GM12875 (cell line): ENCODE measurements around the gene MYOT.

Experiments used
- H3K4me3 ChIP-seq: one replicate; pipeline ENCODE4 v1.5.1; 2011; ENCODE audit warnings: low read depth, low read length, control low read depth
- CTCF ChIP-seq: IDR thresholded peaks from 2 replicates; pipeline ENCODE4 v1.5.1; 2011; ENCODE audit warnings: low read depth, mild to moderate bottlenecking, control low read depth, inconsistent platforms, low read length, moderate library complexity, borderline replicate concordance; ENCODE audit not compliant: insufficient read depth

The MYOT gene

GRCh38 chr5:137828664-137829063, 39.0 kb upstream of the MYOT start:
- H3K4me3 ChIP-seq: no peak overlapping the region
- no peak for TF ChIP-seq CTCF

- no peak for TF ChIP-seq CTCF
- no peak overlapping the region for H3K4me3 ChIP-seq
Observed at GRCh38 chr5:137831105-137831504, 36.6 kb upstream of the MYOT start.

GRCh38 chr5:137831526-137831925, 36.1 kb upstream of the MYOT start:
- TF ChIP-seq CTCF: no peak
- H3K4me3 ChIP-seq: no peak overlapping the region

GRCh38 chr5:137832416-137832815, 35.2 kb upstream of the MYOT start:
- TF ChIP-seq CTCF: no peak
- H3K4me3 ChIP-seq: no peak overlapping the region

- H3K4me3 ChIP-seq: no peak overlapping the region
- TF ChIP-seq CTCF: no peak
Observed at GRCh38 chr5:137833463-137833862, 34.2 kb upstream of the MYOT start.

- TF ChIP-seq CTCF: no peak
- H3K4me3 ChIP-seq: no peak overlapping the region
Observed at GRCh38 chr5:137834498-137835049, 33.1 kb upstream of the MYOT start.

- no peak for TF ChIP-seq CTCF
Observed at GRCh38 chr5:137836298-137836697, 31.4 kb upstream of the MYOT start.

More at GRCh38 chr5:137836298-137836697, 31.4 kb upstream of the MYOT start:
- H3K4me3 ChIP-seq: no peak overlapping the region
